WTC11 (cell line): ENCODE measurements around the gene NPAS2. TPM values are rescaled to one million over a fixed set of nuclear protein-coding genes. Genes with fewer than 3 reads are reported as not detected.

Experiments
- ATAC-seq: fragments of 200-7000 bp; cut with Tn5 transposase; 2 replicates; pipeline ENCODE4 v1.10.0; 2021; ENCODE audit warnings: mild to moderate bottlenecking, moderate library complexity
- CTCF ChIA-PET: fragments of 300-600 bp; sonication (Branson Sonifier 250); formaldehyde crosslinking; loops from one replicate; lab custom pipeline; 2021; ENCODE audit warnings: antibody characterized with exemption; lab: Charles Lee
- POLR2A ChIA-PET: fragments of 350-600 bp; sonication (Branson Sonifier 250); formaldehyde crosslinking; loops from one replicate; lab custom pipeline; 2021; ENCODE audit warnings: antibody characterized with exemption; lab: Charles Lee
- DNase-seq: peaks from one replicate; pipeline ENCODE4 v3.0.0; 2021; ENCODE audit warnings: low spot score
- H3K27ac Mint-ChIP-seq: 2 replicates; pipeline ENCODE4 v1.8.0; 2021; ENCODE audit warnings: mixed read lengths
- H3K27me3 Mint-ChIP-seq: 2 replicates; pipeline ENCODE4 v1.8.0; 2021; ENCODE audit warnings: low read depth, mild to moderate bottlenecking, moderate library complexity, mixed read lengths
- H3K36me3 Mint-ChIP-seq: 2 replicates; pipeline ENCODE4 v1.8.0; 2021; ENCODE audit warnings: mixed read lengths
- H3K4me1 Mint-ChIP-seq: 2 replicates; pipeline ENCODE4 v1.8.0; 2022; ENCODE audit warnings: mixed read lengths
- H3K4me3 Mint-ChIP-seq: 2 replicates; pipeline ENCODE4 v1.8.0; 2021; ENCODE audit warnings: mild to moderate bottlenecking, moderate library complexity, mixed read lengths
- H3K9me3 Mint-ChIP-seq: 2 replicates; pipeline ENCODE4 v1.8.0; 2021; ENCODE audit warnings: mixed read lengths
- CREB1 ChIP-seq: sonication (generic); formaldehyde crosslinking; IDR thresholded peaks from 2 replicates; pipeline ENCODE4 v1.8.0; 2023; ENCODE audit warnings: mild to moderate bottlenecking, missing genetic modification reagents
- FOXP1 ChIP-seq: sonication (generic); formaldehyde crosslinking; IDR thresholded peaks from 2 replicates; pipeline ENCODE4 v1.8.0; 2022; ENCODE audit warnings: missing genetic modification reagents, mild to moderate bottlenecking, moderate library complexity, borderline replicate concordance
- GABPB1 ChIP-seq: sonication (generic); formaldehyde crosslinking; IDR thresholded peaks from 2 replicates; pipeline ENCODE4 v1.8.1; 2023; ENCODE audit warnings: mild to moderate bottlenecking, missing genetic modification reagents
- KAT7 ChIP-seq: sonication (generic); formaldehyde crosslinking; IDR thresholded peaks from 2 replicates; pipeline ENCODE4 v1.8.1; 2023; ENCODE audit warnings: missing genetic modification reagents, mild to moderate bottlenecking, borderline replicate concordance
- TEAD4 ChIP-seq: sonication (generic); formaldehyde crosslinking; IDR thresholded peaks from 2 replicates; pipeline ENCODE4 v1.8.0; 2022; ENCODE audit warnings: mild to moderate bottlenecking, missing genetic modification reagents
- ZNF219 ChIP-seq: sonication (generic); formaldehyde crosslinking; IDR thresholded peaks from 2 replicates; pipeline ENCODE4 v1.8.0; 2023; ENCODE audit warnings: missing genetic modification reagents, mild to moderate bottlenecking, borderline replicate concordance
- ZNF232 ChIP-seq: sonication (generic); formaldehyde crosslinking; IDR thresholded peaks from 2 replicates; pipeline ENCODE4 v1.8.0; 2022; ENCODE audit warnings: mild to moderate bottlenecking, missing genetic modification reagents
- total RNA-seq: library from RNA; stranded (reverse); gene quantifications from 3 replicates; pipeline ENCODE4 v1.2.3, GENCODE V29; 2021
- TF ChIP-seq, protein P1 (sequence below): sonication (generic); formaldehyde crosslinking; IDR thresholded peaks from 2 replicates; pipeline ENCODE4 v1.8.0; 2022; ENCODE audit warnings: mild to moderate bottlenecking, missing genetic modification reagents
- TF ChIP-seq, protein P2 (sequence below): fragments of 200-600 bp; IDR thresholded peaks from 2 replicates; pipeline ENCODE4 v1.8.0; 2022; ENCODE audit warnings: antibody characterized with exemption
- TF ChIP-seq, protein P3 (sequence below): sonication (generic); formaldehyde crosslinking; IDR thresholded peaks from 2 replicates; pipeline ENCODE4 v1.8.1; 2022; ENCODE audit warnings: low read depth, mild to moderate bottlenecking, moderate library complexity, missing genetic modification reagents, borderline replicate concordance
- TF ChIP-seq, protein P4 (sequence below): fragments of 250-450 bp; sonication (Bioruptor Pico); conservative IDR thresholded peaks from 2 replicates; pipeline ENCODE4 v1.9.0; 2021; ENCODE audit warnings: mild to moderate bottlenecking
- TF ChIP-seq, protein P5 (sequence below): sonication (generic); formaldehyde crosslinking; IDR thresholded peaks from 2 replicates; pipeline ENCODE4 v1.8.0; 2022; ENCODE audit warnings: missing genetic modification reagents

The NPAS2 gene
- total RNA-seq, 1 experiment from 2014 or later, result 2.6 TPM

DNA sequence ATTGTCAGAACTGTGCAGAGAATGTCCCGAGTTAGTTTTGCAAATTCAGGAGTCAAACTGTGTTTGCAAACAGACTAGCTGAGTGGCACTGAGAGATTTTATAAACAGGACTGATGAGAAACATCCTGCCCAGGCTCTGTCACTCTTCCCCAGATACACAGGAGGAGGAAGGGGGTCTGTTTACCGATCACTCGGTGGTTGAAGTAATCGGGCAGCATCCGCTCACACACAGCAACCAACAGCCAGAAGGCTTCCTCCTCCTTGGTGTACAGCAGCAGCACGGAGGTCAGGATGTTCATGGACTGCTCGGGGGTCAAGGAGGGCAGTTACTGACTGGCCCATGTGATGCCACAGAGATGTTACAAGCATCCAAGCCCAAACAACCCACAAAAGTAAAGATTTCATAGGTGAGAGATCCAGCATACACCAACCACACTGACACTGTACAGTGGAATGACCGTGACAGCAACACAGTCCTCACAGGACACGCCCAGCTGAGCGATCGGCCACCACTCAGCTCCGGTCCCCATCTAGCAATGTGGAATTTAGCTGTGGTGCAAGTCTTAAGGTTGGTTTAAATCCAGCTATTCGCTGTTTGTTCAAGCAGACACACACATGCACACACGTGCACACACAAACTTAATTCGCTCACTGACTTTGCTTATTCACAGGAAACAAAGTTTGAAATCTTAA is 212.3 kb downstream of the NPAS2 start:
- ATAC-seq (no peak), DNase-seq (no peak)
- Mint-ChIP-seq H3K4me1 (no peaks in the 10 kb centered on the region), H3K36me3 (peaks cover 65% of the 10 kb centered on the region), H3K9me3 (peaks cover 16% of the 10 kb centered on the region; the same call in 1 of the 2 replicates)
- CTCF ChIA-PET, result interaction anchor here (0.6 to 2.0 kb wide), 3 partner anchors 121 to 173 kb away, joined by 3 to 6 read pairs (median 3); no protein-coding TSS in a partner anchor
- TF ChIP-seq TEAD4 (CRISPR knock-in tag), result no peak
- TF ChIP-seq, protein P1, sequence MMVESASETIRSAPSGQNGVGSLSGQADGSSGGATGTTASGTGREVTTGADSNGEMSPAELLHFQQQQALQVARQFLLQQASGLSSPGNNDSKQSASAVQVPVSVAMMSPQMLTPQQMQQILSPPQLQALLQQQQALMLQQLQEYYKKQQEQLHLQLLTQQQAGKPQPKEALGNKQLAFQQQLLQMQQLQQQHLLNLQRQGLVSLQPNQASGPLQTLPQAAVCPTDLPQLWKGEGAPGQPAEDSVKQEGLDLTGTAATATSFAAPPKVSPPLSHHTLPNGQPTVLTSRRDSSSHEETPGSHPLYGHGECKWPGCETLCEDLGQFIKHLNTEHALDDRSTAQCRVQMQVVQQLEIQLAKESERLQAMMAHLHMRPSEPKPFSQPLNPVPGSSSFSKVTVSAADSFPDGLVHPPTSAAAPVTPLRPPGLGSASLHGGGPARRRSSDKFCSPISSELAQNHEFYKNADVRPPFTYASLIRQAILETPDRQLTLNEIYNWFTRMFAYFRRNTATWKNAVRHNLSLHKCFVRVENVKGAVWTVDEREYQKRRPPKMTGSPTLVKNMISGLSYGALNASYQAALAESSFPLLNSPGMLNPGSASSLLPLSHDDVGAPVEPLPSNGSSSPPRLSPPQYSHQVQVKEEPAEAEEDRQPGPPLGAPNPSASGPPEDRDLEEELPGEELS, result no peak
- TF ChIP-seq ZNF232 (CRISPR knock-in tag), result no peak
- TF ChIP-seq, all 79 proteins: peak for 0
- Mint-ChIP-seq H3K27me3 (no peaks in the 10 kb centered on the region), H3K27ac (no peak overlapping the region), H3K4me3 (no peak overlapping the region)
- POLR2A ChIA-PET, result no interaction called here

GRCh38 chr2:101036562-101036961 is 216.6 kb downstream of the NPAS2 start:
- ATAC-seq (no peak), DNase-seq (no peak)
- Mint-ChIP-seq H3K4me3 (no peak overlapping the region), H3K4me1 (peaks cover 7% of the 10 kb centered on the region), H3K27ac (no peak overlapping the region), H3K27me3 (no peaks in the 10 kb centered on the region), H3K9me3 (no peaks in the 10 kb centered on the region), H3K36me3 (peaks cover 69% of the 10 kb centered on the region)
- POLR2A ChIA-PET, result interaction anchor here (1.0 kb wide), 1 partner anchor 116 kb away, joined by 3 read pairs; no protein-coding TSS in a partner anchor
- TF ChIP-seq, protein P2, sequence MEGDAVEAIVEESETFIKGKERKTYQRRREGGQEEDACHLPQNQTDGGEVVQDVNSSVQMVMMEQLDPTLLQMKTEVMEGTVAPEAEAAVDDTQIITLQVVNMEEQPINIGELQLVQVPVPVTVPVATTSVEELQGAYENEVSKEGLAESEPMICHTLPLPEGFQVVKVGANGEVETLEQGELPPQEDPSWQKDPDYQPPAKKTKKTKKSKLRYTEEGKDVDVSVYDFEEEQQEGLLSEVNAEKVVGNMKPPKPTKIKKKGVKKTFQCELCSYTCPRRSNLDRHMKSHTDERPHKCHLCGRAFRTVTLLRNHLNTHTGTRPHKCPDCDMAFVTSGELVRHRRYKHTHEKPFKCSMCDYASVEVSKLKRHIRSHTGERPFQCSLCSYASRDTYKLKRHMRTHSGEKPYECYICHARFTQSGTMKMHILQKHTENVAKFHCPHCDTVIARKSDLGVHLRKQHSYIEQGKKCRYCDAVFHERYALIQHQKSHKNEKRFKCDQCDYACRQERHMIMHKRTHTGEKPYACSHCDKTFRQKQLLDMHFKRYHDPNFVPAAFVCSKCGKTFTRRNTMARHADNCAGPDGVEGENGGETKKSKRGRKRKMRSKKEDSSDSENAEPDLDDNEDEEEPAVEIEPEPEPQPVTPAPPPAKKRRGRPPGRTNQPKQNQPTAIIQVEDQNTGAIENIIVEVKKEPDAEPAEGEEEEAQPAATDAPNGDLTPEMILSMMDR, result 0 out of 2 replicates have a peak, but pooled peaks have one; percentile 9
- TF ChIP-seq, protein P3, sequence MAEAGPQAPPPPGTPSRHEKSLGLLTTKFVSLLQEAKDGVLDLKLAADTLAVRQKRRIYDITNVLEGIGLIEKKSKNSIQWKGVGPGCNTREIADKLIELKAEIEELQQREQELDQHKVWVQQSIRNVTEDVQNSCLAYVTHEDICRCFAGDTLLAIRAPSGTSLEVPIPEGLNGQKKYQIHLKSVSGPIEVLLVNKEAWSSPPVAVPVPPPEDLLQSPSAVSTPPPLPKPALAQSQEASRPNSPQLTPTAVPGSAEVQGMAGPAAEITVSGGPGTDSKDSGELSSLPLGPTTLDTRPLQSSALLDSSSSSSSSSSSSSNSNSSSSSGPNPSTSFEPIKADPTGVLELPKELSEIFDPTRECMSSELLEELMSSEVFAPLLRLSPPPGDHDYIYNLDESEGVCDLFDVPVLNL (CRISPR knock-in tag), result no peak
- CTCF ChIA-PET, result interaction anchor here (0.6 to 3.6 kb wide), 22 partner anchors 9 to 306 kb away, joined by 3 to 102 read pairs (median 4); partner anchors contain the start of genes CNOT11 and TBC1D8

DNA sequence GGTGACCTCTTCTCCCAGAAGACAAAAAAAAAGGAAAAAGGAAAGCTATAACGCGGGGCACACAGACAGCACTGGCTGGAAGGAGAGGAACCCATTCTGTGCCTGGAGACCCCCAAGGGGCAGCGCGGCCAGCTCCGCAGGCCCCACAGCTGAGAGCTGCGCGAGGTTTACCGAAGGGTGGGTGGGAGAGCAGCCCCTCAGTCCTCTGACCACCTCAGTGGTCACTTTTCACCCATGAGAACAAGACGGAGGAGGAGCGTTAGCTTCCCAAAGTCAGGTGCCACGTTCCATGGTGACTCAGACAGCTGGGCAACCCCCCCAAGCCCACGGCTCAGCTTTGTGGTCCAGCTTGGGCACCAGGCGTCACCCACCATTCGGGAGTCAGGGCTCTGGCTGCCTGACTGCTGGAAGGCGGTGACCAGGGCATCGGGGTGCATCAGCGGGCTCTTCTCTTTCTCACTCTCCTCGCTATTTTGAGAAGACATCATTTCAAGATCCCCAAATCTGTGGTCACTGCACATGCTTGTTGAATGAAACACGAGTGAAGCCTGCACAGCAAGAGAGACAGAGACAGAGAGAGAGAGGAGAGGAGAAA is 217.3 kb downstream of the NPAS2 start:
- H3K4me3 Mint-ChIP-seq, result no peak overlapping the region
- ChIA-PET POLR2A (interaction anchor here (1.0 kb wide), 1 partner anchor 116 kb away, joined by 3 read pairs; no protein-coding TSS in a partner anchor), CTCF (interaction anchor here (0.6 to 3.6 kb wide), 24 partner anchors 8 to 399 kb away, joined by 3 to 102 read pairs (median 5); partner anchors contain the start of genes CNOT11 and TBC1D8)
- H3K27me3 Mint-ChIP-seq, result no peaks in the 10 kb centered on the region
- ATAC-seq (no peak), DNase-seq (no peak)
- peak overlapping the region; percentile 37 for H3K27ac Mint-ChIP-seq
- H3K36me3 Mint-ChIP-seq, result peaks cover 63% of the 10 kb centered on the region
- peaks cover 7% of the 10 kb centered on the region for H3K4me1 Mint-ChIP-seq
- no peaks in the 10 kb centered on the region for H3K9me3 Mint-ChIP-seq
- TF ChIP-seq, protein P4, sequence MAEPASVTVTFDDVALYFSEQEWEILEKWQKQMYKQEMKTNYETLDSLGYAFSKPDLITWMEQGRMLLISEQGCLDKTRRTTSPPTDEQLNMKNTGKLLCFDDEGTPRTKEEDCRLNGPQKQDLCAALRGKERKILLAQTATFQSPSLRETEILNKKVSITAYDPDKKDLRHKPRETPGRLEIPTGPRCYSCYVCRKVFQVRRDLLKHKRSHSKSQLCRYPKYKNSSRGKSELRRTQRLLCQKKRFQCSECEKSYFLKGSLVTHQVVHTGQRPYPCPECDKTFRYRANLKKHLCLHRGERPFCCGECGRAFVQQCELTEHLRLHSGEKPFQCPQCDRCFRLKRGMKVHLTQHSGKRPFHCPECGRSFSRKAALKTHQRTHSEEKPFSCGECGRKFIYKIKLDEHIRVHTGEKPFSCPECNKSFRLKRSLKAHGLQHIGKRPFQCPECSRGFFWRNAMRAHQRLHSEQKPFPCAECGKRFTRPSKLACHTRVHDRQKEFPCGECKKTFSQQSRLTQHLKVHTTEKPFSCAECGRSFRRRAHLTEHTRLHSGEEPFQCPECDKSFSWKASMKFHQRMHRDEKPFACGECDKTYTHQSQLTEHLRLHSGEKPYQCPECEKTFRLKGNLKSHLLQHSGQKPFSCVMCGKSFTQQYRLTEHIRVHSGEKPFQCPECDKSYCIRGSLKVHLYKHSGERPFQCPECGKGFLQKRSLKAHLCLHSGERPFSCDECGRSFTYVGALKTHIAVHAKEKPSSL (CRISPR knock-in tag), result no peak
- TF ChIP-seq ZNF219 (CRISPR knock-in tag) (no peak), CREB1 (CRISPR knock-in tag) (no peak), GABPB1 (no peak), KAT7 (no peak), FOXP1 (CRISPR knock-in tag) (no peak)
- TF ChIP-seq, protein P5, sequence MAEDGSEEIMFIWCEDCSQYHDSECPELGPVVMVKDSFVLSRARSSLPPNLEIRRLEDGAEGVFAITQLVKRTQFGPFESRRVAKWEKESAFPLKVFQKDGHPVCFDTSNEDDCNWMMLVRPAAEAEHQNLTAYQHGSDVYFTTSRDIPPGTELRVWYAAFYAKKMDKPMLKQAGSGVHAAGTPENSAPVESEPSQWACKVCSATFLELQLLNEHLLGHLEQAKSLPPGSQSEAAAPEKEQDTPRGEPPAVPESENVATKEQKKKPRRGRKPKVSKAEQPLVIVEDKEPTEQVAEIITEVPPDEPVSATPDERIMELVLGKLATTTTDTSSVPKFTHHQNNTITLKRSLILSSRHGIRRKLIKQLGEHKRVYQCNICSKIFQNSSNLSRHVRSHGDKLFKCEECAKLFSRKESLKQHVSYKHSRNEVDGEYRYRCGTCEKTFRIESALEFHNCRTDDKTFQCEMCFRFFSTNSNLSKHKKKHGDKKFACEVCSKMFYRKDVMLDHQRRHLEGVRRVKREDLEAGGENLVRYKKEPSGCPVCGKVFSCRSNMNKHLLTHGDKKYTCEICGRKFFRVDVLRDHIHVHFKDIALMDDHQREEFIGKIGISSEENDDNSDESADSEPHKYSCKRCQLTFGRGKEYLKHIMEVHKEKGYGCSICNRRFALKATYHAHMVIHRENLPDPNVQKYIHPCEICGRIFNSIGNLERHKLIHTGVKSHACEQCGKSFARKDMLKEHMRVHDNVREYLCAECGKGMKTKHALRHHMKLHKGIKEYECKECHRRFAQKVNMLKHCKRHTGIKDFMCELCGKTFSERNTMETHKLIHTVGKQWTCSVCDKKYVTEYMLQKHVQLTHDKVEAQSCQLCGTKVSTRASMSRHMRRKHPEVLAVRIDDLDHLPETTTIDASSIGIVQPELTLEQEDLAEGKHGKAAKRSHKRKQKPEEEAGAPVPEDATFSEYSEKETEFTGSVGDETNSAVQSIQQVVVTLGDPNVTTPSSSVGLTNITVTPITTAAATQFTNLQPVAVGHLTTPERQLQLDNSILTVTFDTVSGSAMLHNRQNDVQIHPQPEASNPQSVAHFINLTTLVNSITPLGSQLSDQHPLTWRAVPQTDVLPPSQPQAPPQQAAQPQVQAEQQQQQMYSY, result no peak
- TF ChIP-seq, protein P2, result 0 out of 2 replicates have a peak, but pooled peaks have one; percentile 4
